Stromal cell of bone marrow (primary cell): ENCODE results near the gene PTPRB.

Experiments used
- DNase-seq: peaks from one replicate; pipeline ENCODE4 v3.0.0-alpha.2; 2012; ENCODE audit warnings: low read depth

Gene PTPRB

DNA sequence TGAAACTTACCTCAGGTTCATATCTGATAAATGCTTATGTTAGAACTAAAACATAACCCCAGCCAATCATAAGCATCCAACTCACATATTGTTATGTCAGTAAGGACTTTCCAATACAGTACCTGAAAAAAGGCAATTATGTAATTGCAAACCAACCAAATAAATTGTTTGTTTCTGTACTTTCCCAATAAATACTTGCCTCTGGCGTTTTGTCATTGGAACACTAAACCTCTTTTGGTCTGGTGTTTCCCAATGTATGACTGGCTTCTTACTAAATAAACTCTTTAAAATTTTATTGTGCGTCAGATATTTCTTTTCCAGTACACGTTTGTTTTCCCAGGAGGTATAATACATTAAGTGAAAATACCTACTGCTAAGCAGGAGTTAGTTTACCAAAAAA is 6.7 kb upstream of the PTPRB start:
- no peak for DNase-seq

DNA sequence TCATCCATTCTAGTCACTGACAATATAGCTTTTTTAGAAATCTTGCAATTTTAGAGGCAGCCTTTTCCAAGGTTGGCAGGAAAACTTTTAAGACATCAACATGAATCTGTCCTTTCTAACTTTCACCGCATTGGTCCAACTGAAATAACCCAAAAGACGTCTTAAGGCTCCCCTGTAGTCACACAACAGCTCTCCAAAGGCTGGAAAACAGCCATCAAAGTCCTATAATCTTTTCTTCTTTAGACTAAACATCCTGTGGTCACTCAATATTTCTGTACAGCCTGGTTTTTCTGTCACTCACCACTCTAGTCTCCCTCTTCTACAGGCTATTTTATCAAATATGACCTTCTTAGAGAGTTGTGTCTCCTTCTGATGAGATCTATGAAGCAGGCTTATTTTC is 4.5 kb upstream of the PTPRB start:
- no peak for DNase-seq

DNA sequence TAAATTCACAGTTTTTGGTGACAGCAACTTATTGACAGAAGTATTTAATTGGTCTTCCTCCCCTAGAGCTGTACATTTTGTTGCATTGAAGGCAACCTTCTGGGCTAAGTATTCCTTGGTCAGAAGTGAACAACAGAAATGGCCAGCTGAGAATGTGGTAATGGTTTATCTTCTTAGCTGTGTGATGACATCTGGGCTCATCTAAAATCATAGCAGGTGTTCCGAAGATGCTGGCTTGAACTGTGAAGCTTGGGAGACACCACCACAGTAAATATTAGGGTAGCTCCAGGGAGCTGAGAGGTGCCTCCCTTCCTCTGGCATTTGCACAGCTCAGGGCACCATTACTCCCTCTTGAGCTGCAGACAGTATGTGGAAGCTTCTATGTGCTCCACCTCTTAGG is 3.7 kb upstream of the PTPRB start:
- DNase-seq, result no peak

DNA sequence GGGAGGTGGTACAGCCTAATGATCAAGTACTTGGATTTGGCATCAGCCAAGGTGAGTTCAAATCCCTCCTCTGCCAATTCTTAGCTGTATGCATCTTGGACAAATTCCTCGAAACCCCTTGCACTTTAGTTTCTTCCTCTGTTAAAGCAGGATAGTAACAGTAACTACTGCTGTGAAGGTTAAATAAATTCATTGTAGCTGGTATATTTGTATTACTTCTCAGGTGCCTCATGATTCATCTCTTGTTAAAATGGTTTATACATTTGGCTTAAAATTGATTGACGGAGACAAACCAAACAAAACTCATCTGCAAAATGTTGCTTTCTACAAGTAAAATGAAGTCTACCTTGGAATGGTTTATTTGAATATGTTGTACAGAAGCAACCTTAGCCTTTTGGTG is 2.3 kb upstream of the PTPRB start:
- no peak for DNase-seq

DNA sequence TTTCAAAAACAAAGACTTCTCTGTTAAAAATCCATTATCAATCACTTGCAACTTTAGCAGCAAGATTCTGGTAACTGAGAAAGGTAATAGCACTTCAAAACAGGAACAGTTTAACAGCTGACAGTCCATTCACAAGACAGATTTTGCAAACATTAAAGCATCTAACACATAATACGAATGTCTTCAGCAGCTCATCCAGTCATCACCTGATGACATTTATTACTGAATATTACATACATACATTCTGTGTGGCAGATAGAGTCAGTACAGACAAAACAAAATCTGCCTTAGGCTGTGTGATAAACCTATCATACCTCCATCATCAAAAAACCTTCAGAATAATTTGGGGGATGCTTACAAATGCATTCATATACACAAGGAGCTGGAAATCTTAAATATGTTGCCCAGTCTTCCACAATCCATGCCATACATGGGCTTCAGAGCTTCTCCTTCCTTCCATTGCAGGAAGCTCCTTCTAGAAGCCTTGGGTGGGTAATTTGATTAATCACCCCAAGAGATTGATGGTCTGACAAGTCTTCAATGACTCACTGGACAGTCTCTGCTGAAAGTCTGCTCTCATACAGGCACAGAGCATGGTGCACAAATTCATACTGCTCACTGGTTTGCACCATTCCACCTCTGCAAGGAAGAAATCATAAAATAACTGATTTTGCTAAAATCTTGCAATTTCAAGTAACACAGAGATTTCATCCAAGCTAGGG is 1.6 kb upstream of the PTPRB start:
- DNase-seq, result no peak

DNA sequence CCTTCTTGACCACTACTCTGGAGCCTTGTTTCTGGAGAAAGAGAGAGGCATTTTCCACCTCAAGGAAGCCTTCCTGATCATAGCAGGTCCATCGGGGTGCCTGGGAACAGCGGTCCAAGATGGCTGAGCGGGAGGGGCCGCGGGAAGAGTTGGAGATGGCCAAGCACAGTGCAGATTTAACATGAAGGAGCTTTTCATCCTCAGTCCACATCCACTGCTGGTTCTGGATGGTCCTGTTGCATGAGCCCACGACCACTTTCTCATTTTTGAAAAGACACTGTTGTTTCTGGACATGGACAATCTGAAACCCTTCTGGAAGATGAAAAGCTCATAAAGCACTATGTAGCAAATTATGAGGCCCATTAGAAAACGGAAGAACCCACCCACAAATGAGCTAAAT is 1.5 kb downstream of the PTPRB start:
- no peak for DNase-seq

DNA sequence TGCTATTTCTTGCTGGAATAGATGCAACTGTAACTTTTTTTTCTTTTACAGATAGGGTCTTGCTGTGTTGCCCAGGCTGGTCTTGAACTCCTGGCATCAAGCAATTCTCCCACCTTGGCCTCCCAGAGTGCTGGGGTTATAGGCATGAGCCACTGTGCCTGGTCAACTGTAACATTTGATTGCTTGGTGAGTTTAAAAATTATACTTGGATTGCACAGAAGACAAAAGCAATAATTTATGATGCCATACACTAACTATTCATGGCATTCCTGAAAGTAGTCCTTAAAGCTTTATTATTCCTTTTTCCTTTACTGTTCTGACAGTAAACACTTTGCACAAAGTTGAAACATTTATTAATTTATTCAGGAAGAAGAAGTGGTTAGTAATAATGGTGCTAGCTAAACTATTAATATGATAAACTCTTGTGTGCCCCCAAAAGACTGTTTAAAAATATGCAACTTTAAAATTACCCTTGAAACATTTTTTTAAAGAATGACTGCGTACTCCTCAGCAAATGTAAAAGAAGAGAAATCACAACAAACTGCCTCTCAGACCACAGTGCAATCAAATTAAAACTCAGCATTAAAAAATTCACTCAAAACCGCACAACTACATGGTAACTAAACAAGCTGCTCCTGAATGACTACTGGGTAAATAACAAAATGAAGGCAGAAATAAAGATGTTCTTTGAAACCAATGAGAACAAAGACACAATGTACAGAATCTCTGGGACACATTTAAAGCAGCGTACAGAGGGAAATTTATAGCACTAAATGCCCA is 8.3 kb downstream of the PTPRB start:
- DNase-seq, result no peak

DNA sequence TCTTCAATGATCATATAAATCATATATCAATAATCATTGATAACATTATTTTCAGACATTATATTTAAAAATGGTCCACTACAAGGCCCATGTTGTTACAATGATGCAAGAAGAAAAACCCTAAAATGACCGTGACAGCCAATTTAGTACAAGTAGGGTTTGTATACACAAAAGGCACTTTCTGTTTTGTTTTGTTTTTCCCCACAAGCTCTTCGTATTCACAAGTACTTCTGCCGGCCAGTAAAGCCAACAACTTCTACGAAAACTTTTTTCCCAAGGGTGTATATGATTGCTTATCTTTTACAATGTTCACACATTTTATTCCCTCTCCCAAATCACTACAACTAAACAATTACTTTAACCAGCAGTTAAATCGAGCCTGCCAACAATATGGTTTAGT is 9.6 kb downstream of the PTPRB start:
- no peak for DNase-seq

DNA sequence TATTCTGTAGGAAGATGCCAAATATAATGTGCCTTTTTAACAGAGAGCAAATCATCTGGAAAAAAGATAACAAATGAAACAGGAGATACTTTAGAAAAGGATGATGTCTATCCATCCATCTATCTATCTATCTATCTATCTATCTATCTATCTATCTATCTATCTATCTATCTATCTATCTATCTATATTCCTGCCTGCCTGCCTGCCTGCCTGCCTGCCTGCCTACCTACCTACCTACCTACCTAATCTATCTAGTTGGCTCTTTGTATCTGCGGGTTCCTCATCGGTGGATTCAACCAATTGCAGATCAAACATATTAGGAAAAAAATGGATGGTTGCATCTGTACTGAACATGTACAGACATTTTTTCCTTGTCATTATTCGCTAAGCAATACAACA is 11.0 kb downstream of the PTPRB start:
- DNase-seq, result no peak

DNA sequence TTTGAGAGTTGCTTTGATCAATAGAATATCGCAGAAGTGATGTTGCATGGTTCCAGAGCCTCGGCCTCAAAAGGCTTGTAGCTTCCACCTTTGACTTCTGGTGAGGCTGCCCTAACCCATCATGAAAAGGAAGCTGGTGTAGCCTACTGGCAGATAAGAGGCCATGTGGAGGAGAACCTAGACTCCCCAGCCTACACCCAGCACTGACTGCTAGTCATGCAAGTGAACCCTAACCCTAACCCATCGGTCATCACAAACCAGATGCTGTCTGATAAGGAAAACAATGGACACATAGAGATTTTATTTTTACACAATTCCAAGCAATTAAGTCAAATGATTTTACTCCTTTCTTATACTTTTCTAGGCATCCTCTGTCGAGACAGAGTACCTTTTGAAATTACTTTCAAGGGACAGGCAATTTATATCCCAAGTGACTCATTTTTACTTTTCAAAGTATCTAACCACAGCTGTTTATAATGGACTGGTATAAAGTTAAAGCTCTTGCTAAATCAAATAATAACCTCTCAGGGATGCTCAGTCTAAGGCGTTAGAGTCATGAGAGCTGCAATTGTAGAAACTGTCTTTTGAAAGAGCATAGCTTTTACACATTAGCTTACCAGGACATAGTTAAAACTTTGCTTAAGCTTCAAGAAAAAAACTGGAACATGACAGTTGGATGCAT is 17.6 kb downstream of the PTPRB start:
- DNase-seq, result no peak

DNA sequence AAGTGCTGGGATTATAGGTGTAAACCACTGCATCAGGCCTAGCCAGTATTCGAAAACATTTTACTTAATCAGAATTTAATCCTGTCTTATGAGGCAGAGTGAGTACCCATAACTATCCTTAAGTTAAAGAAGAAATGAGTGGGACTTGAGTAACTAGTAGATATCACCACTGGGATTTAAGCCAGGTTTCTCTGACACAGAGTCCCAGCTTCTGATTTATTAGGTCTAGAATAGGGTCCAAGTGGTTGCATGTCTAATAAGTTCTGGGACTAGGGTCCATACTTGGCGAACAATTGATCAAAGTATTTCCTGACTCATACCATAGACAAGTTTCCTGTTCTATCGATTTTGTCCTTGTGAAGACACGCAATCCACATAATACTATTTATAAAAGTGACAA is 18.9 kb downstream of the PTPRB start:
- DNase-seq, result no peak

DNA sequence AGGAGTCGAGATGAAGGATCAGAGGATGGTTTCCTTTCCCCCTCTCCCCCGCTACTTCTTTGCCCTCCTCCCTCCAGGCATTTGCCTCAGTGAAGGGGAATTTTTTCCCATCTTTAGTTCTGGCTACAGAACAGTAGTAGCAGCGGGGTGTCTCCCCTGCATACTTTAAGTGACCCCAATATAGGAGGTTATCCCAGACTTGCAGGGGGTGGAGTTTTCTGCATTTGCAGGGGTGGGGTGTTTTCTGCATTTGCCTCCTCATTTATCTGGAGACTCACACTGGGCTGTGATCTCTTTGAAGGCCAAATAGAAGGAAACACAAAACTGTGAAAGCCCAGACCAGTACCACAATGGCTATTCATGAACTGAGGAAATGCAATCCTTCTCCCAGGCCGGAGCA is 19.8 kb downstream of the PTPRB start:
- no peak for DNase-seq

DNA sequence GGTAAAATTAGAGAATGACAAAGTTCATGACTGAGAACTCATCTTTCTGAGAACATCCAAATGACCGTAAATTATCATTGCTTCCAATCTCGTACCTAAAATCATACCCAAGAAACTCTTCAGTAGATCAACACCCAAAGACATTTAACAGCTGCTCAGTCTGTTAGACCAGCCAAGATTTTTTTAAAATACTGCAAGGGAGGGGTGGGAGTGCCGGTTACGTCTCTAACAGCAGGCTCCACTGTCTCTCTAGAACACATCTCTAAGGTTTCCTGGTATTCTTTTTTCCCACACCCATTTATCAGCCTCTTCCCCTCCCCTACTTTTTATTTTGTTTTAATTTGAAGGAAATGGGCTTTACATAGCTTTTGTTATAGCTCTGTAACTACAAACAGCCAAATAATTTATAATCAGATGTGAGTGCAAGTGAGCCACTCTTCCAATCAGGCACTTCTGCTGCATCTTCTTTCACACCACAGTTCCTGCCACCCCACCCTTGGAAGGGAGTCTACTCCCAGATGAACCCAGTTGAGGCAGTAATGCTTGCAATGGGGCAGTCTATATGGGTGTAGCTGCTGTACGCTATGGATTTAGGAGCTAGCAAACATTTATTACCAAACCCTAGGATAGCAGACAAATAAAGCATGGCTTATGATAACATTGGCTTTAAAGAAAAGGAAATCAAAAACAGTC is 21.9 kb downstream of the PTPRB start:
- DNase-seq, result no peak

DNA sequence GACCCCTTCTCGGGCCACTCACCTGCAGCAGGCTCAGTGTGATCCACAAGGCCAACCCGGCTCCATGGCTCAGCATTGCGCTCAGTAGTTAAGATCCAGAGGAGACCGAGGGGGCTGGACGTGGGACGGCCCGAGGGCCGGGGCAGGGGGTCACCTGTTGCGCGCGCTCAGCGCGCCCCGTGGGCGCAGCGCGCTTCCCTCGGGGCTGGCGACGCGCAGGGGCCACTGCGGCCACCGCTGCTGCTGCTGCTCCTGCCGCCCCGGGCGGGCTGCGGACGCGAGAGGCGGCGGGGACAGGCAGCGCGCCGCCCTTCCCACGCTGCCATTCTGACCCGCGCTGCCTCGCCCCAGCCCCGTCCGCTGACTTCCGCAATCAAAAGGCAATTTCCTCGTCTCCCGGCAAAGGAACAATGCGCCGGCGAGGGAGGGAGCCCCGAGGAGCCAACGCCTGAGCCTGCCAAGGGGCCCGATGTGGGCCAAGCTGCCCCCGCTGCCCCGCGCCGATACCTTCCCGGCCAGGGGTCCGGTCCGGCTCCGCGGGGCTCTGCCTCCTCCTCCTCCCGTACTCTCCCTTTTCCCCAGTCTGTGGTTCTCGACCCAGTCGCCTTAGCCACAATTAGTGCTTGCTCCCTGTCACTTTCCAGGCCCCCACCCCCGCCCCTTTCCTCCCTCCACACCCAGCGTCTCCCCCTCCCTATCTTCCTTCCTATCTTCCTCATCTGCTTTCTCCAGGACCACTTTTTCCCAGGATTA is 27.3 kb downstream of the PTPRB start:
- peak; percentile 8 for DNase-seq

DNA sequence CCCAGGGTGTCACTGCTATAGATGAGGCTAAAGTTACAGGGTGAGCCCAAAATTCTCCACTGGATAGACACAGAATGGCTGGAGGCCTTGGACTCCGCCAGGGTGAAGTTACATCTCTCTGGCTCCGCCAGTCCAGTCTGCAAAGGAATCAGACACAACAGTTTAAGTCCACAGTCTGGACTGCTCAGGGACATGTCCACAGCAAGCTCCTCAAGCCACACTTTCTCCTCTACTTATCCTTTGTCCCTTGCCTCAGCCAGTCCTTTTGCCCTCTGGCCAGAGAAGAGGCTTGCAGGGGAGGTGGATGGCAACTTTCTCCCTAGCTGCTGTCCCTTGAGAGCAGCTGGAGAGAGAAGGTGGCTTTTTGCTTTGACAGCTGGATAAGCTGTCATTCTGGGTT is 28.0 kb downstream of the PTPRB start:
- DNase-seq, result no peak

DNA sequence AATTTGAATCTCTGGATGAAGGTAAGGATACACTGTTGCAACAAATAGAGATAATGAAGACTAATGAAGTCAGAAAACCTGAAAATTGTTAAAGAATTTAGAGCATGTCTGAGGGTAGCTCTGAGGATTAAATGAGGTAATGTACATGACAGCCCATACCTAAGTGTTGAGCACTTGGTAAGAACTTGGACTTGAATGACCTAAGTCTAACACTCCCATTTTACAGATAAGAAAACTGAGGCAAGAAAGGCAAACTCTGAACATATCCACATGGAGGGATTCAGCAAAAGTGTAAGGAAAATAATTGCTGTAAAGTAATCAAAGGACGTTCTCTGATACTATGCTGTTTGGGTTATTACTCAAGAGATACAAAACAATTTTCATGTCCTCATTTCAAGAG is 29.0 kb downstream of the PTPRB start:
- DNase-seq, result no peak

DNA sequence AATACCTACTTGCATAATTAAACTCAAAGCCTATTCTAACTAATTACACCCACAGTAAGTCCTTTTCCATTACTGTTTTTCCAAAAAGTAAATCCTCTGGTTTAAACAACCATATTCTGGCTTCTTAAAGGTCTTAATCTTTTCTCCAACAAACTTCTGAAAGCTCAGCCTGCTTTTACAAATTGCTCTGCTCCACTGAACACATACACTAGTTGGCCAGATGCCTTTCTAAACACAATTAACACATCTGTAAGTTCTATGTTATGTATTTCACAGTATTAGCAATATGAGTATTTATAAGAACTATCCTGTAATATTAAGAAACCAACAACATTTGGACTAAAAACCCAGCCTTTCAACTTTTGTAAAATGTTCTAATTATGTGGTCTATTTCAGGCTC is 30.1 kb downstream of the PTPRB start:
- DNase-seq, result no peak

DNA sequence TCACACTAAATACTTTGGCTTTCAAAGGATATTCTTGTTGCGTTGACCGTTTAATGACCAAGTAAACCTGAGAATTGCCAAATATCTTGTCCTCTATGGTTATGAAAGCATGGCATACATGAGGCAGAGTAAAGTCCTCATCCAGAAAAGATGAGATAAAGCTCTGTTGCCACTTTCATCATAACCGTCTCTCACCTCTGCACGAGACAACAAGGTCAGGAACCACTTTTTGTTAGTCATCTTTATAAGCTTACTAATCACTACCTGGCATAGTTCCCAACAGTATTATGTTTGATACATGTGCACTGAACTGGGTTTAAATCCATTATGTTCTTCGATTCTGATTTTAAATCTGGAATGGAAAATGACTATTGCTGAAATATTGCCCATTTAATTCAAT is 31.3 kb downstream of the PTPRB start:
- no peak for DNase-seq

DNA sequence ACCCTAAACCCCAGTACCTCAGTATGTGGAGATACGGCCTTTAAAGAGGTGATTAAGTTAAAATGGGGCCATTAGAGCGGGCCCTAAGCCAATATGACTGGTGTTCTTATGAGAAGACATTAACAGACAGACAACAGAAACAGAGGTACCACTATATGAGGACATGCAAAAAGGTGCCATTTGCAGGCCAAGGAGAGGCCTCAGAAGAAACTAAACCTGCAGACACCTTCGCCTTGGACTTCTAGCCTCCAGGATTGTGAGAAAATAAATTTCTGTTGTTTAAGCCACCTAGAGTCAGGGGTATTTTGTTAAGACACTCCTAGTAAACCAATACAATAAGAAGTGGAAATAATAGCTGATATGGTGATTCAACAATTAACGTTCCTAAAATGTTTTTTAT is 32.6 kb downstream of the PTPRB start:
- no peak for DNase-seq

DNA sequence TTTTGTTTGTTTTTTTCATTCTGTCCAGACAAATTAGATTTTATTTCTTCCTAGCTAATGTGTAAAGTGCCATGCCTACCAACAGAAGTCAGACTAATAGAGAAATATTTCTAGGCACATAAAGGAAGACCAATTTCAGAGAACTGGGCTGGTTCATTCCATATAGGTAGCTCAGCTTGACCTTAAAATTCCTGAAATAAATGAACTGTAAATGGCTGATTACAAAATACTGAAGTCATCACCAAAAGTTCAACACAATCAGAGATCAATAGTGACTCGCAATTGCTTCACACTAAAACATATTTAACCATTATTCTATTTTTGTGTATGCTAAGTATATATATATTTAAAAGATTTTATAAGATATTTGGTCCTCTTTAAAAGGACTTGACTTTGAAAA is 34.2 kb downstream of the PTPRB start:
- no peak for DNase-seq

DNA sequence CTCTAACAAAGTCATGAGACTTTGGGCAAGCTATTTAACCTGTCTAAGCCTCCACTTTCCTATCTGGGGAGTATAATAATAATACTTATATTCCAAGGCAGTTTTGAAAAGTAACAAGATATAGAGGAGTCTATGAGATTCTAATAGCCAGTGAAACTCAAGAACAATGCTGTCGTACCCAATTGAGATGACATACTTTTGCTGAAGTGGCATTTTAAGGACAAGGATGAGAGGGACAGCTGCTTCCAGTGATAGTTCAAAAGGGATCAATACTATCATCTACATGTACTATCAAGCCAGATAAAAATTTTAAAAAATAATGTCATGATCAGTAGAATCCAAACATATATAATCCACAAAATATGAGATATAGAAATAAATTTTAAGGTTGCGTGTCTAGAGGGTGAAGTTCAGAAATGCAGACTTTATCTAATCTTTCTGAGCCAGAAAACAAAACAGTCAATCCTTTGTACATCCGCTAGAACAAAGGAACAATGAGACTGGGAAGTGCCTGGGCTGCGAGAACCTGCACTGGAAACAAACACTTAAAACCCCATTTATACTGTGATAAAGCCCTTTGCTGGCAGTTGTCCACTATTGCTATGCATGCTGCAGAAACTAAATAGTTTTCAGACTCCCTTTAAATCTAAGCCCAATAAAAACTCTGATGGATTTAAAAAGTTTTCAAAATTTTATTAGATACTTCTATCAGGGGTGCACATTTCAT is 38.6 kb downstream of the PTPRB start:
- no peak for DNase-seq
